NCI-H2029 treated with DMSO at 0.1 percent for 48 hours (cell line): ENCODE measurements around the gene SLC5A6.

Source experiments
- DNase-seq: peaks from one replicate; lab custom pipeline; 2025; lab: John Stamatoyannopoulos, UW

SLC5A6 gene

GRCh38 chr2:27171351-27171848, 40.7 kb downstream of the SLC5A6 start:
- DNase-seq = no peak

- no peak for DNase-seq
These were observed 41.3 kb downstream of the SLC5A6 start for GRCh38 chr2:27170581-27171337.

- DNase-seq = no peak
These were observed 46.9 kb downstream of the SLC5A6 start for GRCh38 chr2:27164960-27165763.

GRCh38 chr2:27162151-27163121, 49.6 kb downstream of the SLC5A6 start:
- no peak for DNase-seq

GRCh38 chr2:27160191-27160590, 51.9 kb downstream of the SLC5A6 start:
- no peak for DNase-seq

GRCh38 chr2:27159271-27159670, 52.8 kb downstream of the SLC5A6 start:
- no peak for DNase-seq

GRCh38 chr2:27158468-27158867, 53.6 kb downstream of the SLC5A6 start:
- DNase-seq = no peak

- no peak for DNase-seq
These were observed 57.0 kb downstream of the SLC5A6 start for GRCh38 chr2:27155069-27155520.

- DNase-seq = no peak
These were observed 57.6 kb downstream of the SLC5A6 start for GRCh38 chr2:27154488-27154887.

- peak; percentile 33 for DNase-seq
These were observed 59.1 kb downstream of the SLC5A6 start for GRCh38 chr2:27152796-27153464.

- no peak for DNase-seq
These were observed 59.8 kb downstream of the SLC5A6 start for GRCh38 chr2:27152102-27152795.

- no peak for DNase-seq
These were observed 61.3 kb downstream of the SLC5A6 start for GRCh38 chr2:27150639-27151230.
